NAMALWA (cell line): Measurements from ENCODE around the gene RAB10.
"Not testable (repeated sequence)": the region's sequence is repeated elsewhere in the genome, so short reads cannot be mapped to it uniquely, and the experiment has no call there.

ENCODE experiments used
- DNase-seq: peaks from one replicate; pipeline ENCODE4 v3.0.0-alpha.2; 2015; ENCODE audit warnings: low spot score

RAB10 gene

DNA sequence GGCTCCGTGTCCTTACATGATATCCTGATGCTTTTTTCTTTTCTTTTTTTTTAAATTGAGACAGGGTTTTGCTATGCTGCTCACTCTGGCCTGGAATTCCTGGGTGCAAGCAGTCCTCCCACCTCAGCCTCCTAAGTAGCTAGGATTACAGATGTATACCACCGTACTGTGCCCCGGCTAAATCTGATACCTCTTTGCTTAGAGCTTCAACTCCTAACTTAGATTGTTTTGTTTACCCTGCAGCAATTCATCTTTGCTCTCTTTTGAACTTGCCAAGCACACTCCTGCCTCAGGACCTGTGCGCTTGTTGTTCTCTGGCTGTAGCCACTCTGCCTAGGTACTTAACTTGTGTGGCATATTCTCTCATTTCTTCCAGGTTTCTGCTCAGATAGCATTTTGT lies 24.5 kb downstream of the RAB10 start:
- no peak for DNase-seq

- DNase-seq: no peak
These were observed 25.7 kb downstream of the RAB10 start for GRCh38 chr2:26059542-26059941.

DNA sequence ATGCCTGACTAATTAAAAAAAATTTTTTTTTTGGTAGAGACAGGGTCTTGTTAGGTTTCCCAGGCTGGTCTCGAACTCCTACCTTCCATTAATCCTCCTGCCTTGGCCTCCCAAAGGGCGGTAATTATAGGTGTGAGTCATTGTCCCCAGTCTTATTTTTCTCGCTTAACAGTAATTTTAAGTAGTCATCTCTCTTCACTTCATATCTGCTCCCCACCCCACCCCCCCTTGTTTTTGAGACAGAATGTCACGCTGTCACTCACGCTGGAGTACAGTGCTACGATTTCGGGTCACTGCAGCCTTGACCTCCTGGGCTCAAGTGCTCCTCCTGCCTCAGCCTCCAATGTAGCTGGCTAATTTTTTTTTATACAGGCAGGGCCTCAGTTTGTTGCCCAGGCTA lies 27.7 kb downstream of the RAB10 start:
- no peak for DNase-seq

GRCh38 chr2:26064846-26065245 lies 31.0 kb downstream of the RAB10 start:
- DNase-seq: no peak

GRCh38 chr2:26067186-26067974 lies 33.5 kb downstream of the RAB10 start:
- no peak for DNase-seq

GRCh38 chr2:26067980-26068507 lies 34.2 kb downstream of the RAB10 start:
- DNase-seq: no peak

DNA sequence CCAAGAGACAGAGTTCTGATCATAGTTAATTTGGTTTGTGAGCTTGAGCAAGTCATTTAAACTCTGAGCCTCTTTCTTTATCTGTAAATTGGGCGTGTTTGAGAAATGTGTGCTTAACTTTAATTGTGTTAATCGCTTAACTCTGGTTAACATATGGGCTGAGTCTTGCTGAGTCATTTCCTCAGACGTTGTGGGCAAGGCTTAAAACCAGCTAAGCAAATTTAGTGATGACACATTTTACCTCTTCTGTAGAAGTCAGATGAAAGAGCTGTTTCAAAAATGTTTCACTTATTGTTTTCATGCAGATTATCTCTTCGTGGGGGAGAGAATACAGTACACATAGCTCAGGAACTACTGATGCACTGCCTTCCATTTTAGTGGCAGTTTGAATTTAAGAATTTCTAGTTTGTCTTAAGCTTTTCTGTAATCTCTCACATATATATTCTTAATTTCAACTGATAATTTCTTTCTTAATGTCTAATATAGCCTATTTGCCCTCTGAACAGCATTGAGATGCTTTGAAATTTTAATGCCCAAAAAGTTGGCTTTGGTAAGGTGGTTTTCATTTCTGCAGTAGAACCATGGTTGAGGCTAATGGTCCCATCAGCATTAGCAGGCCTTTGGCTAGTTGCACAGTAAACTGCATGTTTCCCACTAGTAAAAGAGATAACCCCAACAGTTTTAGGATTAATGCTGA lies 34.9 kb downstream of the RAB10 start:
- peak; percentile 40 for DNase-seq

GRCh38 chr2:26070730-26071129 lies 36.8 kb downstream of the RAB10 start:
- no peak for DNase-seq

- DNase-seq: no peak
These were observed 39.3 kb downstream of the RAB10 start for GRCh38 chr2:26072925-26073768.

DNA sequence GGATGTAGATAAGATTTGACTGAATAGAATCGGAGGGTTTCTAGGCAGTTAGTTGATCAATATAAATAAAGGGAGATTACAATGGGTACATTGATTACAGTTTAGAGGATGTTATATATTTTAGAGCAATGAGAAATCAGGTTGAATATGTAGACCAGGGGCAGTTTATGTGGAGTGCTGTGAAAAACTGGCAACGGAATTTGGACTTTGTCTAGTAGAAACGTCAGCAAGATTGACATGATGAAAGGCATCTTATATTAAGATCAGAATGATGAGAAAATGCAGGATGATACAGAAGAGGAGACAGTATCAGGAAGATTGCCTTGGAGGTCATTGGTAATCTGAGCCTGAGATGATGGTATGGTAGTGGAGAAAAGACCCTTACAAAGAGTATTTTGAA lies 39.9 kb downstream of the RAB10 start:
- DNase-seq: no peak

GRCh38 chr2:26074676-26075075 lies 40.8 kb downstream of the RAB10 start:
- DNase-seq: no peak

DNA sequence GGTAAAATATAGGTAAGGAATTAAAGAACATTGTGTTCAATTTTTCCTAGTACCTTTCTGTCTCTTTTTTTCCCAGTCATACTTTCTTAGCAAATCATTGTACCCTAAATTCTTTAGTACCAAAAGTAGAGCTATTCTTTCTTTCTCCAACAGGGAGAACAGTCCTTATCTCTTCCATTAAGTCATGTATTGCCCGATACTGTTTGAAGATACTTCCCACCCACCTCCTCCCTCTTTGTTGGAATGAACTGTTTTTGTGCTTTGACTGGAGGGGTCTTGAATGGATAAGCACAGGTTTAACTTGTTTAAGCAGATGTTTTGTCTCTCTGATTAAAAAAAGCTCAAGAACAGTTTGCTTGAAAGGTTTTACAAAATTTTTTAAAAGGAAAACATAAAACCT lies 41.3 kb downstream of the RAB10 start:
- DNase-seq: no peak

DNA sequence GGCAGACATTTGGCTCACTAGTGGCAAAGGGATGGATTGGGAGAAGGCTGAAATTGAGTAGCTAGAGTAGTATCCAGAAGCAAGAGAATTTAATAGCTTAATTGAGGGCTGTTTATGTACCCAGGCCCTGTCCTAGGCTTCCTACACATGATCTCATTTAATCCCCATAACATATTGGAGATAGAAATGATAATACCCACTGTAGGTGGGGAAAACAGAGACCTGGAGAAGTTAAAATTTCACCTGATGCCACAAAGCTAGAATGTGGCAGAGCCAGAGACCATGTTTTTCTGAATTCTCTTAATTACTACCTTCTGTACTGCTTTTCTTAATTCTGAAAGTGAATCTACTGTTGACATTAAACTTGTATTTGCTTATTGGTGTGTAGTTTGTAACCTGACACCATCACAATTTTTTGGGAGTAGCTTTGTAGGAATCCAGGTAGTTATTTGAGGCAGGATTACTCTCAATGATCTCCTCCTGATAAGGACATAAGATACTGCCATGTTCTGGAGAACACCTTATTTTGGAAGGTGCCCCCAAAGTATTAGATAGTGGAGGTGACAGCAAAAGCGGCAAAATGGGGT lies 42.2 kb downstream of the RAB10 start:
- DNase-seq: no peak

GRCh38 chr2:26077291-26077690 lies 43.4 kb downstream of the RAB10 start:
- DNase-seq: no peak

DNA sequence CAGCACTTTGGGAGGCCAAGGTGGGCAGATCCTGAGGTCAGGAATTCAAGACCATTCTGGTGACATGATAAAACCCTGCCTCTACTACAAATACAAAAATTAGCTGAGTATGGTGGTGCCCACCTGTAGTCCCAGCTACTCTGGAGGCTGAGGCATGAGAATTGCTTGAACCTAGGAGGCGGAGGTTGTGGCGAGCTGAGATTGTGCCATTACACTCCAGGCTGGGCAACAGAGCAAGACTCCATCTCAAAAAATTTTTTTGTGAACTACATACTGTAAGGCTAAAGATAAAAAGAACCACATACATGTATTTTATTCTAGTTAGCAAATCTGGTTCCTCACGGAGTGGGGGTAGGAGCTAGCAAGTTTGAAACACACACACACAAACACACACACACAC lies 45.1 kb downstream of the RAB10 start:
- DNase-seq: no peak

- DNase-seq: no peak
These were observed 46.5 kb downstream of the RAB10 start for GRCh38 chr2:26080356-26080755.

DNA sequence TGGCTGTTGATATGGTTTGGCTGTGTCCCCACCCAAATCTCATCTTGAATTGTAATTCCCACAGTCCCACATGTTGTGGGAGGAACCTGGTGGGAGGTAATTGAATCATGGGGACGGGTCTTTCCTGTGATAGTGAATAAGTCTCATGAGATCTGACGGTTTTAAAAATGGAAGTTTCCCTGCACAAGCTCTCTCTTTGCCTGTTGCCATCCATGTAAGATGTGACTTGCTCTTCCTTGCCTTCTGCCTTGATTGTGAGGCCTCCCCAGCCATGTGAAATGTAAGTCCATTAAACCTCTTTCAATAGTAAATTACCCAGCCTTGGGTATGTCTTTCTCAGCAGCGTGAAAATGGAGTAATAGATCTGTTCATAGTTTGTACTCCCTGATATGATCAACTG lies 47.0 kb downstream of the RAB10 start:
- DNase-seq: not testable (repeated sequence)

GRCh38 chr2:26081556-26081955 lies 47.7 kb downstream of the RAB10 start:
- no peak for DNase-seq

DNA sequence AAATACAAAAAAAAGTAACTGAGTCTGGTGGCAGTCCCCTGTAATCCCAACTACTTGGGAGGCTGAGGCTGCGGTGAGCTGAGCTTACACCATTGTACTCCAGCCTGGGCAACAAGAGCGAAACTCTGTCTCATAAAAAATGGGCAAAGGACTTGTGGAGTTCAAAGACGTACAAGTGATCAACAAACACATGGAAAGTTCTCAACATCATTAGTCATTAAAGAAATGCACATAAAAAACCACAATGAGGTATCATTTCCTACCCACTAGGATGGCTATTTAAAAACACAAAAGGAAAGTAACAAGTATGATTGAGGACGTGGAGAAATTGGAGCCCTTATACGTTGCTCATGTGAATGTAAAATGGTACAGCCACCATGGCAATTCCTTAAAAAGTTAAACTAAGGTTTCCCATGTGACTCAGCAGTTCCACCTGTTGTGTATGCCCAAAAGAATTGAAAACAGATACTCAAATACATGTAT lies 52.3 kb downstream of the RAB10 start:
- no peak for DNase-seq

- DNase-seq: no peak
These were observed 52.9 kb downstream of the RAB10 start for GRCh38 chr2:26086779-26087178.

DNA sequence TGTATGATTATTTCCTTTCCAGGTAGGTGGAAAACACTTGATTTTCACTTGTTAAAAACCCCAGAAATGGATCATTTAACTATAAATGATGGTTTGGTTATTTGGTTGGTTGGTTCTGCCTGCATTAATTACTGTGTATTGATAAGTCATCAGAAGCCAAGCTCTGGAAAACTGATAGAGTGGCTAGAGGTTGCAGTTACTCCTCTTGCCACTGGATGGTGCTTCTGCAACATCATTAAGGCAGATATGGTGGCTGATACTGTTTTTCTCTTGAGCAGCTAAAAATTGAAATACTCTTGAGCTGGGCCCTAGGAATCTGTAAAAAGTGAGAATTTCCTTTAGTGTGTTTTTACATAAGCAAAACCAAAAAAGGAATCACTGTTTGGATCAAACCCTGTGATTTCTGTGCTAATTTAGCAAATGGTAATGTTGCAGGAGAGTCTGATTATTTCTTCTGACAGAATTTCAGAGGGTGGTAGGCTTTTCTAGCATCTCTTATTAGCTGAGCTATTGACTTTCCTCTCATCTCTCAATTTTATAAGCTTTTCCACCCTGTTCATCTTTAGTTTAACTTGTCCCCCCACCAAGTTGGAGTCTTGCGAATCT lies 54.3 kb downstream of the RAB10 start:
- peak; percentile 60 for DNase-seq

- not testable (repeated sequence) for DNase-seq
These were observed 55.0 kb downstream of the RAB10 start for GRCh38 chr2:26088931-26089330.
